NCI-H2029 treated with DMSO at 0.1 percent for 48 hours (cell line): ENCODE measurements around the gene DYRK1A.

Source experiments
- DNase-seq: peaks from one replicate; lab custom pipeline; 2025; lab: John Stamatoyannopoulos, UW

Gene DYRK1A

GRCh38 chr21:37550618-37551330 is 184.2 kb downstream of the DYRK1A start:
- DNase-seq: no peak

- peak; percentile 45 for DNase-seq
These were observed 184.9 kb downstream of the DYRK1A start for GRCh38 chr21:37551331-37551992.

DNA sequence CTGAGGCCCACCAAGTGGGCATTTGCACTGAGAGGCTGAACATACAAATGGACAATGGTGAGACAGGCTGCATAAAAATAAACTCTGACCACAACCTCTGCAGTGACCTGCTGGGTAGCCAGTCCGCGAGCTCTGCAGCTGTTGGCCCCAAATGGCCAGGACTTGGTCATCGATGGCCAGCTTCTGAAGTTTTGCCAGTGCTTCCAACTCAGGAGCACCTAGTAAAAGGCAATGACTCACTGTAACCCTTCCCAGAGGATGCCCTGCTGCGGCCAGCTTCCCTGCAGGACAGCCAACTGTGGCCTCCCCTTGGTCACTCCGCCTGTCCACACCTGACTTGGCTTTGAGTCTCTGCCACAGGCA is 185.4 kb downstream of the DYRK1A start:
- no peak for DNase-seq

GRCh38 chr21:37552496-37553029 is 186.0 kb downstream of the DYRK1A start:
- DNase-seq: no peak

GRCh38 chr21:37553078-37553481 is 186.5 kb downstream of the DYRK1A start:
- no peak for DNase-seq

- no peak for DNase-seq
These were observed 188.2 kb downstream of the DYRK1A start for GRCh38 chr21:37554661-37555379.

DNA sequence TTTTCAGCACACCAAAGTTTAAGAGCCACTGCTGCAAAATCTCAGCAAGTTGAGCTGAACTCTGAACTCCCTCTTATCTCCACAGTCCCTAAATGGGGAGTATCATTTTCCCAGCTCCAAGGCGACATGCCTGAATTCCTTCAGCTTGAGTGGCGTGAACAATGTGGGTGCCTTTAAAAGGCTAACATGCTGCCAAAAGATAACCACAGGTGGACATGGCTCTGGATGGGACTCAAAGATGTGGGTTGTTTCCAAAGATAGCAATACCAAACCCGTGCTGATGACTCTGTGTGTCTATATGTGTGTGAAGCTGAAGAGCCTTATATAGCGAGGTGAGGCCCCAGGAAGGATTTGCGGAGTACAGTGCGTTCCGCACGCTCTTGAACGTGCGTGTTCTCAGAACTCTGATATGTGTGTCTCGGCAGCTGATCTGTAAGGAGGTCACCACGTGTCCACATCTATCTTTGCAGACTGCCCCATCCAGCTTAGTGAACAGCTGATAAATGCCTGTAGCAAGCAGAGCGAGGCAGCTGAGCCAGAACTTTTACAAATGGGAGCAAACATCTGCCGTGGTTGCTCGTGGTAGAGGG is 189.2 kb downstream of the DYRK1A start:
- DNase-seq: no peak

DNA sequence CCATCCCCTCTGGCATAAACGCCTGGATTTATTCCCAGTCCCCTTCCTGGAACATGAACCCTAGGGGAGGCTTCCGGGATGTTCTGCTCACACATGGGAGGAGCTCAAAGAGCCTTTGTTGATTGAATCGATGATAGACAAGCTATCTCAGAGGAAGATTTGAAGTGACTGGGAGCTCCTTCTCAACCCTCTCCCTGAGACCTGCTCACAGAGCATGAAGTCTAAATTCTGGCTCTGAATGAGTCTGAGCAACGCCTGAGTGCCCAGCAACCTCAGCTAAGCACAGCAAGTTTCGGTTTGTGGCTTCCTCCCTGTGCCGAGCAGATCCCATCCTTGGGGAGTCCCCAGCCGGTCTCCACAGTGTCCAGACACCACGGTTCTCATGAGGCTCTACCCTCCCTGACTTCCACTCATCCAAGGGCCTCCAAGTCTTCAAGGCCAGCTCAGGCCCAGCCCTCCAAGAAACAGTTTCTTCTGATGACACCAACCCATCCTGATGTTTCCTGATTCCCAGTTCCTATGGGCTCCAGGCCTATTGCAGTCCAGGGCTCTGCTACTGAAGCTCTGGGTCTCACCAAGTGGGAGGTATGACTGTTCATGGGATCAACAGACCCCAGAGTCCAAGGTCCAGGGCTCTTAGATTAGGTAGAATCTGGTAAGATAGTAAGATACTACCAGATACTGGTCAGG is 190.8 kb downstream of the DYRK1A start:
- no peak for DNase-seq

DNA sequence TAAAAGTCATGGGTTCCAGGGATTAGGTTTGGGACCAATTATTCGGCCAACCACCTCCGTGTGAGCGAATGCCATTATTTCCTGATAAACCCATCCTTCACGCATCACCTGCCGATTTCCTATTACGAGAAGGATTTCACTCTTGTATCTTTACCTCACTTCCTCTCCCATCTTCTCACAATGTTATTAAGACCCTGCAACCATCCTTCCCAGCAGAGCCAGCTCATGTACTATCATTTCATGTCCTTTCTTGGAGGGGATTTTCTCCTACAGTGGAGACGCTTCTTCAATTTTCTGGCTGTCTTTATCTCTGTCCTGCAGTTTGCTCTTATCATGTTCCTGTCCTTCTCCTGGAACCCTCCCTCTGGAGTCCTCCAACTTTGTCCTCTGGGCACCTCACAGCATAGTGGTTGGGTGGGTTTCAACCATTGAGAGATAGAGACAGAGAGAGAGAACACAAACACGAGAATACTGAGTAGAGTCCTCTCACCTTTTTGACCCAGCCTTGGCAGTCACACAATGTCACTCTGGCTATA is 192.2 kb downstream of the DYRK1A start:
- no peak for DNase-seq

GRCh38 chr21:37560385-37560784 is 193.8 kb downstream of the DYRK1A start:
- DNase-seq: no peak

DNA sequence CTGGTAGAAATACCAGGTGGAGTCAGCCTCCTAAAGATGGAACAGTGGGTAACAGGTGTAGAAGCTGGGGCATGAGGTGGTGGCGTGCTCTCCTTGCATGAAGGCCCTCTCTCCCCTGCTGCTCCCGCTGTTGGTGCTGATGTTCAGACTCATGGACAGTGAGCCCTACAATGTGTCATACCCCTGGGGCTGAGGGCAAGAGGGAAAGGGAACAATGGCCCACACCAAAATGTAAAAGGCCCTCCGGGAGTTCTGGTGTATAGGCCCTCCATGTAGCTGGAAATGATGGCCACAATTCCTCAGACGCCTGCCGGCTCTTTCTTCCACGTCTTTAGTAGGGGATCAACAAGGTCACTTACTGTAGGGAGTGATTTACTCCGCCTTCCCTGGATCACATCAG is 194.9 kb downstream of the DYRK1A start:
- no peak for DNase-seq

DNA sequence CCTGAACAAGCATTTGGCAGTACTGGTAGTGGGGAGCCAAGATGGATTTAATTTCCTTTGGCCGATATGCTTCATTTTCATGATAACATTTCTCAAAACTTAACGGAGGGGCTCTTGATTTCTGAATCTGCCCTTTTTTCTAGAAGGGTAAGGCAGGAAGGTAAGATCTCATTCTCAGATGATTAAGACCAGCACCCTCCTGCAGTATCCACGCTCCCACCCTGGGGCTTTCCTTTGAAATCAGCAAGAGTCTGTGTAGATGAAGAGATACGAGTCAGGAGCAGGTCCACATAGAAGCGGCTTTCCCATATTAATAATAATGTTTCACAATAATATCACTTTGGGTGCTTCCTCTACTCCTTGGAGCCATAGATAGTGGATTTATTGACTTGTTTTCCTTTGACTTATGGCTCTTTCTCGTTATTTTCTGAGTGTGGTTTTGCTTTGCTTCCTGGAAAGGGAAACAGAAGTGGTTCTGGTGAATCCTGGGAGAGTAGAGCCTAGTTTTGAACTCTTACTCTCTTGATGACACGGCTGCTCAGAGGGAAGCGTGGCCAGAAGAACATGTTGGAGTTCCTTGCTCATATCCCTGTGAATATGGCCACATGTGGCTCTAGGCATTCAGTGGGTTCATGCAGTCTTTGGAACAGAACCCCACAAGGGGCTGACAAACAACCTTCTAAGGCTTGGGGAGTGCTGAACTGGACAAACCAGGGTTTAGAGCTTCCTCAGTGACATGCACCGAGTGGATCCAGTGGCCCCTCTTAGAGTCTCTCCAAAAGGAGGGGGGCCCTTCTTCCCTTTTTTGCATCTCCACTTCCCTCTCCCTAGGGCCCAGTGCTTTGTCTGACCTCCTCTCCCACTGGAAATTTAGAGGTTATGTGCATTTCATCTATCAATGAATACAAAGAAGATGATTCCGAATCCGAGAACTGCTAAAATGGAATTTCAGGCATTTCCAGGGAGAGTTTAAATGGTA is 195.7 kb downstream of the DYRK1A start:
- no peak for DNase-seq

DNA sequence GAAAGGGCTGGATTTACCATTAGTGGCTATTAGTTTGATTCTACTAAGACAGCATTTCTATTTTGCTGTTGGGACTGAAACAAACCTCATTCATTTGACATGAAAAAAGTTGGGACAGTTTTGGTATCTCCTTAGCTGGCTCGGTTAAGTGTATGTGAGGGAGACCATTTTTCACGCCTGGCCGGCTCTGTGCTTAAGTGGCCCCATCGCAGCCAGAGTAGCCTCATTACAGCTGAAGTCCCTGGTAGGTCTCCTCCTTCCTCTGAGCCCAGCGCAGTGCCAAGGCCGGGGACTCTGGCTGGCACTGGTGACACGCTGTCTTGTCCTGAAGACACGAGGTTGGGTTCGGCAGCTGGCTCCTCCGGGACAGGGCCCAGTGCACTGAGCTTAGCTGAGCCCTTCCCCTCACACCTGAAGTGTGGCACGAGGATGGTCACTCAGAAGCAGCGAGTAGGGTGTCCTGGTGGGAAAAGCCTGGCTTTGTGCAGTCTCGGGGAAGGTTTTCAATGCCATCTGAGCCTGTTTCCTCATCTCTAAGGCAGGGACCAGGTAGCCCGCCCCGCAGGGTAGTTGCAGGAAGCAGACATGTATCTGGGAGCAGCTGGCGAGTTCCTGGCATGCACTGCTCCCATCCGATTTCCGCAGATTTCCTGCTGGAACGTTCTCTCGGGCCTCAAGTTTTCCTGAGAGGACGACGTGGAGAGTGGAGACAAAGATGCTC is 196.5 kb downstream of the DYRK1A start:
- peak; percentile 22 for DNase-seq

DNA sequence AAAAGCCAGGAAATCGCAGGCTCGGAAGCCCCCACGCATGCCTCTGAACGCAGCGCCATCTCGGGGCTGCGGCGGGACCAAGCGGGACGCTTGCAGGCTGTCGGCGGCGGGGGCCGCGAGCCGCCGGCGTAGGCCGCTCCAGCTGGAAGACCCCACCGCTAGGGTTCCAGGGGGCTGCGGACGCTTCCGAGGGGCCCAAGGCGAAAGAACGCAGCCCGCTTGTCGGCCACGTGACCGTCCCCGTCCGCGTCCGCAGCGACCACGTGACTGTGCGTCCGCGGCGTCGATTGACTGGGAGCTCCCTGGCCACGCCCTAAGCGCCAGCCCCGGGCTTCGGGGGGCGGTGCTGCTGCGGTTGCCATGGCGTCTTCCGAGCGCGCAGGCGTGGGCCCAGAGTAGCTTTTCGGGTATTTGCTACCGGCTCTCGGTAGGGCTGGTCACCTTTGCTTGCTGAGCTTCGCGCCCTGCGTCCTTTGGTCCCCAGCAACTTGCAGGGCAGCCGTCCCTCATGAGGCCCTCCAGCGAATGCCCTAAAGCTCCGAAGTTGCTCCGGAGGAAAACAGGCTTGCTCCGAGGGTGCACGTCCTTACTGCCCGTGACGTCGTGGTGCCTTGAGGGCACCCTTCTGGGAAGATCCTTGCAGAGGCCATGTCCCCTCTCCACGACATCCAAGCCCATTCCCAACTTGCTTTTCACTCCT is 197.2 kb downstream of the DYRK1A start:
- peak; percentile 61 for DNase-seq

DNA sequence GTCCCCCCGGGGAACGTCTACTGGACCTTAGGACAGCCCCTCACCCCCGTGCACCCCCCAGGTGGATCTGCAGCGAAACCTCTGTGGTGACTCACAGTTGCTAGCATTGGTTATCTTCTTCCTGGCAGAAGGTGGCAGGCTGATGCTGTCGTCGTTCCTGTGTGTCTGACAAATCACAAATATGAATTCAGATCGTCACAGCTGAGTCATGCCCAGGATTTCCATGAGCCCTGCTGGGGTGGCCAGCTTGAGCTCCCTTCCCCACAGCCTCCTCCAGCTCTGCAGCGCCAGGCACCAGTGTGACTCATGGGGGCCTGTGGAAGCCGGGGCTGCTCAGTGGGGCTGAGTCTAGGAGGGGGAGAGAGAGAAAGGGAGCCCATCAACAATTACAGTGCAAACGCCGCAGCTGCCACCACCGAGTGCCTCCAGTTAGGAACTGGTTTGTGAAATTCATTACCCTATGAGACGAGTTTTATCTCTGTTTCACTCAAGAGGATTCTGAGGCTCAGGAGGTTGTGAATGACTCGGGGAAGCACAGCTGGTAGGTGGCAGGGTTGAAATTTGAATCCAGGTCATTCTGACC is 197.9 kb downstream of the DYRK1A start:
- peak; percentile 59 for DNase-seq

GRCh38 chr21:37564924-37565529 is 198.5 kb downstream of the DYRK1A start:
- DNase-seq: peak; percentile 45

DNA sequence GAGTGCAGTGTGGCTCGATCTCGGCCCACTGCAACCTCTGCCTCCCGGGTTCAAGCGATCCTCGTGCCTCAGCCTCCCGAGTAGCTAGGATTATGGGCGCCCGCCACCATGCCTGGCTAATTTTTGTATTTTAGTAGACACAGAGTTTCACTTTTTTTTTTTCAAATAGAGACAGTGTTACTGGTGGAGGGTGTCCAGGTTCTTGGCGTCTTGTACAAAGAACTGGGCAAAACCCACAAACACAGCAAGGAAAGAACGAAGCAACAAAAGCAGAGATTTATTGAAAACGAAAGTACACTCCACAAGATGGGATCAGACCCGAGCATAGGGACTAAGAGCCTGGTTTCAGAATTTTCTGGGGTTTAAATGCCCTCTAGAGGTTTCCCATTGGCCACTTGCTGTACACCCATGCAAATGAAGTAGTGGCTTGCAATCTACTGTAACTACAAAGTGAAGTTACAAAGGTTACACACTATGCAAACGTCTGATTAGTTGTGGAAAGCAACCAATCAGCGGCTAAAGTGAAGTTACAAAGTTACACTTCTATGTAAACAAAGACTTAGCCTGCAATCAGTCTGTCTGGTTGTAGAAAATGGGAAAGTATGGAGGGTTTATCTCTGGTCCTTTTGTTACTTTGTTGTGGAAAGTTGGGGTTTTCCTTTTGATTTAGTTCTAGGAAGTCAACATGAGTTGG is 199.1 kb downstream of the DYRK1A start:
- DNase-seq: no peak
